SIG-M5 treated with dmso at 0.1 percent for 504 hours (cell line): Measurements from ENCODE around the gene BCAS4.

Experiments used
- DNase-seq: peaks from one replicate; lab custom pipeline; 2025; ENCODE audit not compliant: unreplicated experiment; lab: John Stamatoyannopoulos, UW

BCAS4 gene

GRCh38 chr20:50852085-50852484, 57.2 kb downstream of the BCAS4 start:
- no peak for DNase-seq

DNA sequence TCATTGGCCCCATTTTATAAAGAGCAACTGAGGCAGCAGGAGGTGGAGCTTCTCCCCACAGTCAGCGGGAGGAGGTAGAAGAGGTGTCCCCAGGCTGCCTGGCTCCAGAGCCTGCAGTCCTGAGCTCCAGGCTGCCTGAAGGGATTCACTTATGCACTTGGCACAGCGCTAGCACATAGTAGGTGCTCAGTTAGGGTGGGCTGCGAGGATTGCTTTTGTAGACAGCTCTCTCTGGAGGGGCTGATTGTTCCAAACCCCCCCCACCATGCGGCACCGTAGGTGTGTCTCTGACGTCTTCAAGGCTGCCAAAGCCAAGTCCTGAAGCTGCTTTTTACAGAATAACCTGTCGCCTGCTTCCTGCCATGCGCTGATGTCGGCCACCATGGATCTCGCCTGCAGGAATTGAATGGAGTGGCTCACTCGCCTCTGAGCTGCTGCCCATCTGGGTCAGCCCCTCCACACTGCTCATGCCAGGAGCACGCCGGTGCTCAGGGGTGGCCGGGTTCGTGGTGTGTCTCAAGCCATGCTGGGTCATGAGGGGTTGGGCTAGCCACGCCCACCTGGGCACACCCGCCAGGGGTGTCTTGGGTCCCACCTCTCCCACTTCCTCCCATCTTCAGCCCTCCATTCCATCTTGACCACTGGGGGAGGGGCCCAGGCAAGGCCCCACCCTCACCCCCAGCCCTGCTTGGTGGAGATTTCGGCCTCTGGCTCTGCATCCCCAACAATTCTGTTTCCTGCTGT, 59.8 kb downstream of the BCAS4 start:
- no peak for DNase-seq

DNA sequence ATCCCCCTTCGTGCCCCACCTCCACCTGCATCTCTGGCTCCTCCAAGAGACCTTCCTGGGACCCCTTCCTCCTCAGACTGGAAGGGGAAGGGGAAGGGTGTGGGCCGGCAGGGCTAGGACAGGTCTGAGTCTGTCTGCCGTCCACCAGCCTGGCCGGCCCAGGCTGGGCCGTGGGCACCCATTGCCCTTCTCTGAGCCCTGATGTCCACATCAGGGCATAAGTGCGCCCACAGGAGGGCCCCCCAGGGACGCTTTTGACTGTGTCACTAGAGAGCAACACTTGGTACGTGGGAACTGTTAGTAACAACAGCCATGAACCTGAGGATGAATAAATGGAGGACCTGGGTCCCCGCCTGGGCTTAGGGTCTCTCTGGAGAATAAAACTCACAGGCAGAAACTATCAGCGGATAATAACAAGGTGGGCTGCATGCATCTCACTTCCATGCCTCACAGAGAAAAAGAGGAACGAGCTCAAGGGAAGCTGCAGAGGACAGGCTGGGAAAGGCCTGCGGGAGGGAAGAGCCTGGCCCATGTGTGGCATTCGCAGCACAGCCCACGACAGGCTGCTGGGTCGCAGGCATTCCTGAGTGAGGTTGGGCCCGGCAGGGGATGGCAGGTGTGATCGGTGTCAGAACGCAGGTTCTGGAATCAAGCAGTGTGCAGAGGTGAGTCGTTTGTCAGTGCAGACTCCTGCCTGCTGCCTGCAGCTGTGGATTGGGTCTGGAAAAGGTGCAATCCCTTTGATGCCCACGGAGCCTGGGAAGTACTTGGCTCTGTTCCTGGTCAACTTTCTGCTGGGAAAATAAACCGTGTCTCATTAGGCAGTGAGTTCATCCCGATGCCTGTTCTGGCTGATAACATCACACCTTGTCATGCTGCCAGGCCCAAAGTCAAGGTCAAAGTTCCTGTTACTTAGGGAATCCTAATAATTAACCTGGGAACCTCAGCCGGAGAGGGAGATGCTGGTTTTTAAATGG, 60.9 kb downstream of the BCAS4 start:
- peak; percentile 29 for DNase-seq

GRCh38 chr20:50856475-50857041, 61.7 kb downstream of the BCAS4 start:
- no peak for DNase-seq

GRCh38 chr20:50857348-50857747, 62.5 kb downstream of the BCAS4 start:
- no peak for DNase-seq

DNA sequence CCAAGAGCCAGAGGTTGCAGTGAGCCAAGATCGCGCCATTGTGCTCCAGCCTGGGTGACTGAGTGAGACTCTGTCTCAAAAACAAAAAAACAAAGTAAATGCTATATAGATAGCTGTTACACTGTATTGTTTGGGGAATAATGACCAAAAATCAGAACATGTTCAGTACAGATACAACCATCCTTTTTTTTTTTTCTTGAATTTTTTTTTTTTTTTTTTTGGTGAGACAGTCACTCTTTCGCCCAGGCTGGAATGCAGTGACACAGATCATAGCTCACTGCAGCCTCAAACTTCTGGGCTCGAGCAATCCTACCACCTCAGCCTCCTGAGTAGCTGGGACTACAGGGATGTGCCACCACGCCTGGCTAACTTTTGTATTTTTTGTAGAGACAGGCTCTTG, 63.7 kb downstream of the BCAS4 start:
- DNase-seq, result no peak

DNA sequence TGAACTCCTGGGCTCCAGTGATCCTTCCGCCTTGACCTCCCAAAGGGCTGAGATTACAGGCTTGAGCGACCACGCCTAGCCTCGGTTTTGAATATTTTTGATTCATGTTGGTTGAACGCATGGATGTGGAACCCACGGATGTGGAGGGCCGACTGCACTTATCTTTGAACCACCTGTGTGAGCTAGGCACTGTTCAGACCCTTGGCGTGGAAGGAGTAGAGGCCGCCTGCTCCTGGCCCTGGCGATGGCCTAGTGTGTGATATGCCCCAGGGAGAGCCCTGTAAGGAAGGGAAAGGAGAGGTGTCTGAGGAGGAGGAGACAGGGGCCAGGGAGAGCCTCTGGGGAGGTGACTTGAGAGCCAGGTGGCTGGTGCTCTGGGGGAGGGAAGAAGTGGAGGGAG, 64.3 kb downstream of the BCAS4 start:
- DNase-seq, result no peak

- no peak for DNase-seq
Observed at GRCh38 chr20:50861012-50861411, 66.2 kb downstream of the BCAS4 start.

DNA sequence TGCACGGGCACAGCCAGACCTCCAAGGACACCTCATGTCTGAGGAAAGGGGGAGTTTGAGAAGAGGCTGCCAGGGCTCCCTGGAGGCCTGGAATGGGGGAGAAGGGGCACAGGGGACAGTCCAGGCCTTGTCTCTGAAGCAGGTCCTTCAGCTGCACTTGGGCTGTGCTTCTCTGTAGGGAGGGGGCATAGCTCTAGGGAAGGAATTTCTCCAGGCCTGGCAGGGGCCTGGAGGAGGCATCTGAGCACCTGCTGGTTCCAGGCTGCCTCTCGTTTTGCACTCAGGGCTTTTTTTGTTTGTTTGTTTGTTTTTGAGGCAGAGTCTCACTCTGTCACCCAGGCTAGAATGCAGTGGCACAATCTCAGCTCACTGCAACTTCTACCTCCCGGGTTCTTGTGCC, 67.7 kb downstream of the BCAS4 start:
- DNase-seq, result no peak

DNA sequence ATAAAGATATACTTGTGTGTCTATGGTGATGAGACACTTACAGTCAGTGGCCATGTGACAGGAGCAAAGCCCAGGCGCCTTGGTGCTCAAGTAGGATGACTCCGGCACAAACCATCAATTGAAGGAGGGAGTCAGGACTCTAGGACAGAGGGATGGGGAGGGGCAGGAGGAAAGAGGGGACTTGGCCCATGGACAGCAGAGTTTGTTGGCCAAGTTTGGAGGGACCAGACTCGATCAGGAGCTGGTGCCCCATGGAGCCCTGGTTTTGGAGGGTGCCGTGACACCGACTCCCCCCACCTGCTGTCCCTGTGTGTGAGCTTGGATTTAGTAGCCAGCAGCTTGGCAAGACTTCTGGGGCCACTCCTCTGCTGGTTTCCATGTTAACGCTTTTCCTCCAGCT, 70.3 kb downstream of the BCAS4 start:
- DNase-seq, result no peak

- no peak for DNase-seq
Observed at GRCh38 chr20:50865591-50865990, 70.7 kb downstream of the BCAS4 start.

DNA sequence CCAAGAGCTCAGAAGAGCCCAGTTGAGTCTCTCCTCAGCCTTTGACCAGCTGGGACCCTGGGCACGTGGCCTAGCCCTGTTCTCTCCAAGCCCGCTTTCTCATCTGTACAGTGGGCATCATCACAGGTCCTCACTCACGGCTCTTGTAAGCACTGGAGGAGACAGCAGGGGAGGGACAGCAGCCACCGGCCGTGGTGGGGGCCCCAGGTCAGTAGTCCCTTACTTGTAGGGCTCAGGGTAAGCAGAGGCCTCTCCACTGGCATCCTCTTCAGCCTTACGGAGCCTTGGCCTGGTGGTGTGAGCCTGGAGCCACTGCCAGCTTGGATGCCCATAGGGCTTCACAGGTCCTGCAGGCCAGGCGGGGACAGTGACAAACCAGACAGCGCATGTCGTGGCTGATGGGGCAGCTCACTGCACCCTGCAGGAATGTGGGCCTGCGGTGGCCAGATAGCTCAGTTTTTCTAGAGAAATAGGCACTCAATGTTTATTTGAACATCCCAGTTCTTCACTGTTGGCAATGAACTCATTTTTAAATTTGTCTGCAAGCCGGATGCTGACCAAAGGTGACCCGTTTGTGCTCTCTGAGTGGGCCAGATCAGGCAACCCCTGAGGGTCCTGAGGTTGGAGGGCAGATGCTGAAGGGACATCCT, 71.3 kb downstream of the BCAS4 start:
- no peak for DNase-seq

DNA sequence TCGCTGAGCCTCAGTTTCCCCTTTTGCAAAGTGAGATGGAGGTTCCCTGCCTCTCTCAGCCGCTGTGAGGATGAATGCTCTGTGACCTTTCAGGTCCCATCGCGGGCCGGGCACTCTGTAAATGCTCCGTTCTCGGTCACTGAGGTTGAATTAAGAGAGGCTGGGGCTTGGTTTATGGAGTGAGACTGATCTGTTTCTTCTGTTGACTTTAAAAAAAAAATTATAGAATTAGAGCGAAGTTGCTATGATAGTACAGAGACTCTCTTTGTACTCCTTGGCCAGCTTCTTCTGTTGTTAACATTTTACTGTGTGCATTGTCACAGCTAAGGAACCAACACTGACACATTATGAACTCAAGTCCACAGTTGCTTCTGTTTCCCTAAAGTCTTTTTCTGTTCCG, 72.0 kb downstream of the BCAS4 start:
- DNase-seq, result no peak

- no peak for DNase-seq
Observed at GRCh38 chr20:50867805-50868204, 72.9 kb downstream of the BCAS4 start.

- peak; percentile 50 for DNase-seq
Observed at GRCh38 chr20:50868509-50869495, 73.9 kb downstream of the BCAS4 start.

DNA sequence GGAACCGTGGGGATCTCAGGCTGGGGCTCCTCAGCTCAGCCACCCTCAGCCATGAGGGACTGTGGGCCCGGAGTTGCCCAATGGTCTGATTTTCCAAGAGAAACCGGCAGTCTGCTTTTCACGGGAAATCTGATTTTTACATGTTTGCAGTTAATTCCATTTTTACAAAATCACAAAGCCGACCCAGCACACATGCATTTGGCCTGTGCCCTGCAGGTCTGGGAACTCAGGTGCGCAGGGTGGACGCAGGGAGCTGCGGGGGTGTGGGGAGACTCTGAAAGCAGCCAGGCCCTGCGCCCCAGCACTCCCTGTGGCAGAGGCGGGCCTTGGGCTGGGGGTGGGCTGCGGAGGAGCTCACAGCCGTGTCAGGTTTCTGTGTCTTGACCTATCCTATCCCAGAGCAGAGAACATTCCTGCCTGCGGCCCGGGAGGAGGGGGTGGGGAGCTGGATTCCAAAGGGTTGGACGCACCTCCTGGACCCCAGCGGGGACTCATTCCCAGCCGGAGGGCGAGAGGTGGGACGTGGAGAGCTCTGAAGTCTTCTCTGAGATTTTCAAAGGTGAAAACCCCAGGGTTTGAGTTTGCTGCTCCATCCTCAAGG, 75.8 kb downstream of the BCAS4 start:
- no peak for DNase-seq

- DNase-seq, result no peak
Observed at GRCh38 chr20:50872560-50873425, 77.9 kb downstream of the BCAS4 start.

DNA sequence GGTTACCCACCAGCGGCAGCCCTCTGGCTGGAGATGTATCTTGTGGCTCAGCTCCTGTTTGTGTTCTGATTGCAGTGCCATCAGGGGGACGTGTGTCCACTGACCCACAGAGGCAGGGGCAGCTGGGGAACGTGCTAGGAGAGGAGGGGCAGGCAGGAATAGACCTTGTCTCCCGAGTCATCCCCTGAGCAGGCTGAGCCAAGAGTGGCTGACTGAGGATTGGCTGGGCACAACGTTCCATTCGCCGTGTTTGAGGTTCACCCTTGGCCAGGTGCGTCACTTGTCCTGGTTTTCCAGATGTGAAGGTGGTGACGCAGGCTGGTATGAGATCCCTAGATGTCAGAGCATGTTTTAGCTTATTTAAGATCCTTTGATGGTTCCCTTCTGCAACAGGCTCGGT, 78.7 kb downstream of the BCAS4 start:
- DNase-seq, result no peak
